DMS53 treated with DMSO at 0.1 percent for 48 hours (cell line): Measurements from ENCODE around the gene LYZL2.
"Not testable (repeated sequence)": the region's sequence is repeated elsewhere in the genome, so short reads cannot be mapped to it uniquely, and the experiment has no call there.

Experiments used
- DNase-seq: peaks from one replicate; lab custom pipeline; 2025; ENCODE audit not compliant: unreplicated experiment; lab: John Stamatoyannopoulos, UW

LYZL2 gene

DNA sequence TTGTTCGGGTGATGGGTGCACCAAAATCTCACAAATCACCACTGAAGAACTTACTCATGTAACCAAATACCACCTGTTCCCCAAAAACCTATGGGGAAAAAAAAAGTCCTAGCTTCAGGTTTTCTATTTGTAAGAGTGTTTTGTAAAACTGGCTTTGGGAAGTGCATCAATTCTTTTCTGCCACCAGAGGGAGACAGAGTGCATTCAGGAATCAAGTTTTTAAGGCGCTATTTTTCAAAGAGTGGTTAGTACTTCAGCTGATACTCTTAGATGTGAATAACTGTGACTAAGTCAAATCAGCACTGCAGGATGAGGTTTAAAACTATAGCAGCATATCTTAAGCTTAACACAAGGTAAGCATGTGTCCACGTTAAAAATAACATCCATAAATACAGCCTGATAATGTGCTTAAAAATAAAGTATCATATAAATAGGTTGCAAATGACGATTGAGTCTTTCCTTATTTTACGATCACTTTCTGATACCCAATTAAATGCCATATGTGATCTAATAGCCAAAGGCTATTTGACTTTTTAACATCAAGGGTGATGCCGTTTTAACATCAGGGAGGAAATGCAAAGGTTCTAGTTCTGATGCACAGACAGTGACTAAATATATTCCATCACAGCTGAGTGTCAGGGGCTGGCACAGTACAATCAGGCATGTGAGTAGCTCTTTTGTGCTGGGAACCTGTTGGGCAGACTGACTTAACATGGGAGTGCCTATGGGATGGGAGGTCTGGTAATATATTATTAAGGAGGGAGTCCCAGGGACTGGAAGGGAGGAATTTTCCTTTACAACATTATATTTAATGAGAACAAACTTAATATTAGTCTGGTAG, 10.6 kb upstream of the LYZL2 start:
- peak; percentile 55 for DNase-seq

DNA sequence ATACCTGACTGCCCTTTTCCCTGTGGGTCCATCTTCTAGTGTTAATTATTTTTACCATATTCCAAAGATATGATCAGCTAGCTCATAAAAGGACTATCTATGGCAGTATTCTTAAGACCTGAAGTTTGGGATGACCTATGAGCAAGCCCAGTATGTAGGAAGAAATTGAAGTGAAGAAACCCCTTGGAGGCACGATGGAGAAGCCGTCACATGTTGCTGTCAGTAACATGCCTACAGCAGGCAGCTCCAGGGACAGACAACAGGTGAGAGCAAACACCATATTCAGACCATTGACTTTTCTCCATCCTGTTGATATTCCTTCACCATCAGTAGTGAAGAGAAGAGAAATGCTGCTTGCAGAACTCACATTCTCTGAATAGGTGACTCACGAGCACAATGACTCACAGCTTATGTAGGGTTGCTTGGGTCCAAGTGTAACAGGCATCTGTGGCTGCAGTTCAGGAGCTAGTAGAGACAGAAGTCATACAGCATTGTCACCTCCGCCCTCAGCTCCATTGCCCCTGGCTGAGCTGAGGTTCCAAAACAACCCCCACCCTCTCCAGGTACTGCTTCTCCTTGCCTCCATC, 8.4 kb upstream of the LYZL2 start:
- peak; percentile 45 for DNase-seq

- no peak for DNase-seq
Observed at GRCh38 chr10:30631188-30631587, 1.6 kb upstream of the LYZL2 start.

- DNase-seq, result no peak
Observed at GRCh38 chr10:30630571-30630970, 1.0 kb upstream of the LYZL2 start.

DNA sequence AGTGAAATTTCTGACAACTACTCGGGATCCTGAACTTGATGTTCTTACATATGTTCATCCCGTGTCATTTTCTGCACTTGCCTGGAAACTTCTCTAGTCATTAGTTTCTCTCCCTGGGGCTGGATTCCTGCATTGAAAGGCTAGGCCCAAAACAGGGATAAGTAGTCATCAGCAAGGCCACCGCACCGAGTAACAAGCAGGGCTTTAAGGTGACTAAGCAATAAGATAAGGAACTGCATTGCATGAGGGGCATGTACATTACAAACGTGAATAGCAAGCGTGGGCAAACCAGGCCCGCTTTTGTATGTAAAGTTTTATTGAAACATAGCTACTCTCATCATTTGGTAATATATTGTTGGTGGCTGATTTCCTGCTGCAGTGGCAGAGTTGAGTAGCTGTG, 977 bp downstream of the LYZL2 start:
- DNase-seq, result not testable (repeated sequence)

- DNase-seq, result not testable (repeated sequence)
Observed at GRCh38 chr10:30626837-30627236, 2.7 kb downstream of the LYZL2 start.

DNA sequence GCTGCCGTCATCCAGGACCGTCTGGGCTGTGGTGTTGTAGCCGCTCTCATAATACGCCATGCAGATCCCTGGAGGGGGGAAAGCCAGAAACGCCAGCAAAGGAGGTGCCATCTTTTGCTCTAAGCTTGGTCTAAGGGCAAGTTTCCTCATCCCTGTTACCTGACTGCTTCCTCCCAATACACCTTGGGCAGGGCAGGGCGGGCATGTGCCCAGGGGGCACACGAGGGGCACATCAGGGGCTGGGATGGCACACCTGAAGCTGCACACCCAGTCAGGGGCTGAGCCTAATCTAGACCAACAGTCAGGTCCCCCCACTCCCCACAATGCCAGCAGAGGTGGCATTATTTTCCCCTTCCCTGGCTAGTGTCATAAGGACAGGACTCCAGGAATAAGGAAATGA, 3.4 kb downstream of the LYZL2 start:
- not testable (repeated sequence) for DNase-seq

DNA sequence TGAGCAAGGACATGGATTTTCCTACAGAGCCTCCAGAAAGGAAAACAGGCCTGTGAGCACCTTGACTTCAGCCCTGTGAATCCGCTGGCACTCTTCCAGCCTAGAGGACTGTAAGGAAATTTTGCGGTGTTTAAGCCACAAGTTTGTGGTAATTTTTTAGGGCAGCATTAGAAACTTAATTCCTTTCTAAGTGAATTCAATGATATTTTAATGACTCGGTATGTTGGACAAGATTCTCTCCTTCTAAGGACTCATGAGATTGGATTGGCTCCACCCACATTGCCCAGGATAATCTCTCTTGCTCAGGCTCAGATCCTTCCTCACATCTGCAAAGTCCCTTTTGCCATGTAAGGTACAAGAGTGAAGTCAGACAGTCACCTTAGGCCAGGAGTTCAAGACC, 4.5 kb downstream of the LYZL2 start:
- no peak for DNase-seq

GRCh38 chr10:30619966-30620365, 9.6 kb downstream of the LYZL2 start:
- no peak for DNase-seq

DNA sequence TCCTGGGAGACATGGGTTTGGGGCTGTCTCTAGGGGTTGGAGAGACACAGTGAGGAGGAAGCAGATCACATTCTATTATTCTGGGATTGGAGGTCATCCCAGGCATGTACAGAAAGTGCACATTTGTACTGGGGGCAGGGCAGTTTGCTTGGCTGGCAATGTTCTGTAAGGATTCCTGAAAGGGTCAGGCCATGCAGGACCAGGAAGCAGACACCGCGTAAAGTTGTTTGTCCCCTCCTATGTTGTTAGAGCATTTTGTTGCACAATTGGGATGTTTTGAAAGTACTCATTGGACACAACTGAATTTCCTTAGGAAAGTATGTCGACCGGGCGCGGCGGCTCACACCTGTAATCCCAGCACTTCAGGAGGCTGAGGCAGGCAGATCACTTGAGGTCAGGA, 12.5 kb downstream of the LYZL2 start:
- no peak for DNase-seq

GRCh38 chr10:30611041-30611440, 18.5 kb downstream of the LYZL2 start:
- not testable (repeated sequence) for DNase-seq

- no peak for DNase-seq
Observed at GRCh38 chr10:30607814-30608213, 21.7 kb downstream of the LYZL2 start.

GRCh38 chr10:30606313-30606712, 23.2 kb downstream of the LYZL2 start:
- peak; percentile 41 for DNase-seq

DNA sequence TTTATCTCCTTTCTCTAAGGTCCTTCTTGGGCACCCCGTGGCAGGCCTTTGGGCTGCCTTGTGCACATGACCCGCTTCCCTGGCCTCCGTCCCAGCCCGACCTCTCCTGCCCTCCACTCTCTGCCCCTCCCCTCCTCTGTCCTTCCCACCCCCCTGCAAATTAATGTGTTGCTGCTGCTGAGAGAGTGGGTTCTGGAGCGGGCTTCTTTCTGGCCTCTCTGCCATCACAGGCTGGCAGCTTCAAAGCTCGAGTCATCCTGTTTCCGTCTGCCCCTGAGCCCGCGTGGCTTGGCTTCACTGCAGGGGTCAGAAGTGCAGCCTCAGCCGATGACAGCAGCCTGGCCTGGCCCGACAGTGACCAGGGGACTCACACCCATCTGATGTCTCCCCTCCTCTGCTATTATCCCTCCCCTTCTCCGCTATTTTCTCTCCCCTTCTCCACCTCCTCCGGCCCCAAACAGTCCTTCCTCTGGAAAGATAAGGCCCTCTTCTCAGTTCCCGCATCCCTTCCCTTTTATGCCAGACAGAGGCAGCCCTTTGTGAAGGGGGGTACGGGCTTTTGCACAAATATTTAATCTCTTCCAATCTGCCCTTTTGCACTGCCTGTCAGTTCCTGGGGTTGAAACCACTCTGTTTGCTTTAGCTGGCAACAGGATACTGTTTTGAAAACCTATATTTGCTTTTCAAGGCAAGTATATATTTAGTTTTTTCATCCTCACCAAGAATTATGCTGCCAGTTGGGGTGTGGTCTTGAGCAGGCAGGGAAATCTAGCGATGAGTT, 24.0 kb downstream of the LYZL2 start:
- peak; percentile 67 for DNase-seq

DNA sequence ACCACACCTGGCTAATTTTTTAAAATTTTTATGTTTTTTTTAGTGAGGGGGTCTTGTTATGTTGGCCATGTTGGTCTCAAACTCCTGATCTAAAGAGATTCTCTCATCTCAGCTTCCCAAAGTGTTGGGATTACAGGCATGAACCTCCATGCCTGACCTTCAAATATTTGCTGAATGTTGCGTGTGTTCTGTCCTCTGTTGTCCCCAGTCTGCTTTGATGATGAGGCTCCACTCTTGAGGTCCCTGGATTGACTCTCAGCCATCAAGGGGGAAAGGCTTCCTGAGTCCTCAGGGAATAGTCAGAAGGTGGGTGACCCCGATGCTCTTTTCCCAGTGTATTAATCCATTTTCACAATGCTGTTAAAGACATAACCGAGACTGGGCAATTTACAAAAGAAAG, 26.0 kb downstream of the LYZL2 start:
- no peak for DNase-seq

GRCh38 chr10:30602747-30603146, 26.8 kb downstream of the LYZL2 start:
- no peak for DNase-seq

- DNase-seq, result no peak
Observed at GRCh38 chr10:30600005-30600404, 29.5 kb downstream of the LYZL2 start.

GRCh38 chr10:30598105-30598776, 31.3 kb downstream of the LYZL2 start:
- DNase-seq, result no peak

DNA sequence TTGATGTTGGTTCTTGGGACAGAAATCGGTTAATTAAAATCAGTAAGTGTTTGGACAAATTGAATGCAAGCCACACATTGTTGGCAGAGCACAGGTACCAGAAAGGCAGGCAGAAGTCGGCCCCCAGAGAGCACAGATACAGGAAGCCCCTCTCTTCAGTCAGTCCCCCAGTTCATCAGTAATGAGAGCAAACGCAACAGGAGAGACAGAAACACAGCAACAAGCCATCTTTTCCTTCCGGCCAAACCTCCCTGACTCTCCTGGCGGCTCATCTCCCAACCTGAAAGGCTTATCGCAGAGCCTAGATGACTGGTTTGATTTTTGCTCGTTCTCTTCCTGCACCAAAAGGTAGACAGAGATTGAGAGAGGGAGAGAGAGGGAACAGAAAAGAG, 32.1 kb downstream of the LYZL2 start:
- not testable (repeated sequence) for DNase-seq

DNA sequence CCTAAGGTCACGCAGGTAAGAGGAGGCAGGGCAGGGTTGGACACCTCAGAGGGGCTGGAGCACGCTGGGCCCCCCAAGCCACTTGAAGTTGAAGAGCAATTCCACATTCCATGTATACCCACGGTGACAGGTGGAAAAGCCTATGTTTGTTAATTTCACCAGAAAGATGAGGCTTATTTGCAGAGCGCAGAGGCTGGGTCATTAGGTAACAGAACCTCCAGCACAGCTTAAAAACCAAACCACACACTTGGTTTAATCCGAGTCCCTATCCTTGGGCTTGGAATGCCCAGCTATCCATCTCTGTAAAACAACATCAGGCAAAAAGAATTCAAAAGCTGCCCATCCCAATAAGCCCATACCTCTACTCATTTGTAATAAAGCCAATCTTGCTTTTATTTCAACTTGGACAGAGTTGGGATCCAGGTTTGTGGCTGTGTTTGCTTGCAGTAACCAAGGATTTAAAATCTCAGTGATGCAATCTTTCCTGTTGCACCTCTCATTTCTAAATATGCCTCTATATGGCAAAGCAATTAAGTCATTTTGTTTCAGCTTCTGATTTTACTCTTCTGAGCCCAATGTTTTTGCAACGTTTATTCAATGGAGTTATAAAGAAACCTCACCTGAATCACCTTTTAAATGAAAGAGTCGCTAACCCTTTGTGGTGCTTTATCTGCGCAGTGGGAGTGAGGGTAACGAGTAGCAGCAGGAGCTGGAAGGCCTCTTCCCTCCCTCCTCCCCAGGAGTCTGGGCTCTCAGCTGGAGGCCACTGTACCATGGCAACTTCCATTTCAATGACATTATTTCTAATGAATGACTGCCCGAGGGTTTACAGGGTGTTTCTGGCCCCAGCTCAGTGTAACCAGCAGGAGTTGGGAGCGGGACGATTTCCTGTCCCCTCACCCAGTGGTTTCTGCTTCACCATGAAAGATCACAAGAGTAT, 32.8 kb downstream of the LYZL2 start:
- DNase-seq, result not testable (repeated sequence)
